ENCODE results near the gene ATG5. TPM values are rescaled to one million over a fixed set of nuclear protein-coding genes. Genes with fewer than 3 reads are reported as not detected.
"Not testable (repeated sequence)": the region's sequence is repeated elsewhere in the genome, so short reads cannot be mapped to it uniquely, and the experiment has no call there.

ATG5 gene
- total RNA-seq, 1 donor from 2014 or later = 39.3 TPM

GRCh38 chr6:106252687-106253086 lies 72.9 kb downstream of the ATG5 start:
- H3K4me1 Mint-ChIP-seq (ENCODE audit: low read depth, unreplicated experiment) = peaks cover 35% of the 10 kb centered on the region
- H3K9me3 Mint-ChIP-seq (ENCODE audit: unreplicated experiment) = no peaks in the 10 kb centered on the region
- no peaks in the 10 kb centered on the region for H3K36me3 ChIP-seq (ENCODE audit: insufficient read depth, low read length)
- peaks cover 43% of the 10 kb centered on the region for H3K4me1 ChIP-seq (ENCODE audit: insufficient read depth, low read length)
- peak overlapping the region; percentile 4 for H3K9ac ChIP-seq (ENCODE audit: low read length)
- no peak for FAIRE-seq
- H2AFZ ChIP-seq (ENCODE audit: low read depth, low read length) = no peak overlapping the region
- H3K4me3 ChIP-seq (ENCODE audit: insufficient read depth, low read depth, low read length) = no peak overlapping the region
- H3K9me3 ChIP-seq (ENCODE audit: insufficient read depth, low read depth, low read length) = no peaks in the 10 kb centered on the region
- no peak overlapping the region for H3K27ac Mint-ChIP-seq (ENCODE audit: unreplicated experiment)
- peaks cover 2% of the 10 kb centered on the region for H3K36me3 Mint-ChIP-seq (ENCODE audit: low read depth, unreplicated experiment)
- DNase-seq (ENCODE audit: low read depth) = no peak
- no peaks in the 10 kb centered on the region for H3K27me3 ChIP-seq (ENCODE audit: insufficient read depth, low read length)
- peak overlapping the region; percentile 67 for H3K27ac ChIP-seq (ENCODE audit: low read depth, low read length)
- no peak overlapping the region for H3K4me3 Mint-ChIP-seq (ENCODE audit: unreplicated experiment)
- TF ChIP-seq, protein P1, sequence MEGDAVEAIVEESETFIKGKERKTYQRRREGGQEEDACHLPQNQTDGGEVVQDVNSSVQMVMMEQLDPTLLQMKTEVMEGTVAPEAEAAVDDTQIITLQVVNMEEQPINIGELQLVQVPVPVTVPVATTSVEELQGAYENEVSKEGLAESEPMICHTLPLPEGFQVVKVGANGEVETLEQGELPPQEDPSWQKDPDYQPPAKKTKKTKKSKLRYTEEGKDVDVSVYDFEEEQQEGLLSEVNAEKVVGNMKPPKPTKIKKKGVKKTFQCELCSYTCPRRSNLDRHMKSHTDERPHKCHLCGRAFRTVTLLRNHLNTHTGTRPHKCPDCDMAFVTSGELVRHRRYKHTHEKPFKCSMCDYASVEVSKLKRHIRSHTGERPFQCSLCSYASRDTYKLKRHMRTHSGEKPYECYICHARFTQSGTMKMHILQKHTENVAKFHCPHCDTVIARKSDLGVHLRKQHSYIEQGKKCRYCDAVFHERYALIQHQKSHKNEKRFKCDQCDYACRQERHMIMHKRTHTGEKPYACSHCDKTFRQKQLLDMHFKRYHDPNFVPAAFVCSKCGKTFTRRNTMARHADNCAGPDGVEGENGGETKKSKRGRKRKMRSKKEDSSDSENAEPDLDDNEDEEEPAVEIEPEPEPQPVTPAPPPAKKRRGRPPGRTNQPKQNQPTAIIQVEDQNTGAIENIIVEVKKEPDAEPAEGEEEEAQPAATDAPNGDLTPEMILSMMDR (IDR thresholded peaks at IDR 0.05; ENCODE audit: insufficient read depth, low read depth, low read length) = no peak
- TF ChIP-seq EZH2 (IDR thresholded peaks at IDR 0.05; ENCODE audit: insufficient read depth, low read length) = no peak
- H4K20me1 ChIP-seq (ENCODE audit: insufficient read depth, low read length) = no peaks in the 10 kb centered on the region
- peaks cover 24% of the 10 kb centered on the region for H3K79me2 ChIP-seq (ENCODE audit: insufficient read depth, low read length)
- no peaks in the 10 kb centered on the region for H3K27me3 Mint-ChIP-seq (ENCODE audit: low read depth, unreplicated experiment)
- peak overlapping the region; percentile 73 for H3K4me2 ChIP-seq (ENCODE audit: low read length)

GRCh38 chr6:106251531-106252255 lies 73.9 kb downstream of the ATG5 start:
- peak overlapping the region; percentile 73 for H3K4me2 ChIP-seq (ENCODE audit: low read length)
- not testable (repeated sequence) for H3K9me3 Mint-ChIP-seq (ENCODE audit: unreplicated experiment); H3K4me3 Mint-ChIP-seq (ENCODE audit: unreplicated experiment); H2AFZ ChIP-seq (ENCODE audit: low read depth, low read length); H3K9me3 ChIP-seq (ENCODE audit: insufficient read depth, low read depth, low read length); H4K20me1 ChIP-seq (ENCODE audit: insufficient read depth, low read length); H3K27me3 ChIP-seq (ENCODE audit: insufficient read depth, low read length); FAIRE-seq; H3K36me3 ChIP-seq (ENCODE audit: insufficient read depth, low read length); H3K4me3 ChIP-seq (ENCODE audit: insufficient read depth, low read depth, low read length); H3K36me3 Mint-ChIP-seq (ENCODE audit: low read depth, unreplicated experiment); H3K9ac ChIP-seq (ENCODE audit: low read length); H3K27me3 Mint-ChIP-seq (ENCODE audit: low read depth, unreplicated experiment); H3K27ac Mint-ChIP-seq (ENCODE audit: unreplicated experiment)
- peaks cover 38% of the 10 kb centered on the region for H3K4me1 ChIP-seq (ENCODE audit: insufficient read depth, low read length)
- peaks cover 20% of the 10 kb centered on the region for H3K79me2 ChIP-seq (ENCODE audit: insufficient read depth, low read length)
- DNase-seq (ENCODE audit: low read depth) = peak; percentile 76
- peak overlapping the region; percentile 9 for H3K27ac ChIP-seq (ENCODE audit: low read depth, low read length)
- H3K4me1 Mint-ChIP-seq (ENCODE audit: low read depth, unreplicated experiment) = peaks cover 29% of the 10 kb centered on the region

- Histone ChIP-seq H2AFZ (ENCODE audit: low read depth, low read length) (no peak overlapping the region), H3K4me2 (ENCODE audit: low read length) (no peak overlapping the region), H3K9ac (ENCODE audit: low read length) (no peak overlapping the region), H3K9me3 (ENCODE audit: insufficient read depth, low read depth, low read length) (no peaks in the 10 kb centered on the region), H4K20me1 (ENCODE audit: insufficient read depth, low read length) (no peaks in the 10 kb centered on the region), H3K36me3 (ENCODE audit: insufficient read depth, low read length) (no peaks in the 10 kb centered on the region), H3K4me3 (ENCODE audit: insufficient read depth, low read depth, low read length) (no peak overlapping the region), H3K27ac (ENCODE audit: low read depth, low read length) (no peak overlapping the region), H3K79me2 (ENCODE audit: insufficient read depth, low read length) (peaks cover 14% of the 10 kb centered on the region), H3K4me1 (ENCODE audit: insufficient read depth, low read length) (peaks cover 36% of the 10 kb centered on the region), H3K27me3 (ENCODE audit: insufficient read depth, low read length) (no peaks in the 10 kb centered on the region)
- H3K27ac Mint-ChIP-seq (ENCODE audit: unreplicated experiment) = no peak overlapping the region
- H3K4me3 Mint-ChIP-seq (ENCODE audit: unreplicated experiment) = no peak overlapping the region
- no peaks in the 10 kb centered on the region for H3K27me3 Mint-ChIP-seq (ENCODE audit: low read depth, unreplicated experiment)
- H3K9me3 Mint-ChIP-seq (ENCODE audit: unreplicated experiment) = no peaks in the 10 kb centered on the region
- H3K36me3 Mint-ChIP-seq (ENCODE audit: low read depth, unreplicated experiment) = peaks cover 2% of the 10 kb centered on the region
- DNase-seq (ENCODE audit: low read depth) (no peak), FAIRE-seq (no peak)
- no peak for TF ChIP-seq EZH2 (IDR thresholded peaks at IDR 0.05; ENCODE audit: insufficient read depth, low read length)
- TF ChIP-seq, protein P1 (IDR thresholded peaks at IDR 0.05; ENCODE audit: insufficient read depth, low read depth, low read length) = no peak
- peaks cover 25% of the 10 kb centered on the region for H3K4me1 Mint-ChIP-seq (ENCODE audit: low read depth, unreplicated experiment)
Observed at GRCh38 chr6:106250953-106251352, 74.6 kb downstream of the ATG5 start.
